Activated B cell treated with CpG ODN at 0.5 μM for 24 hours (primary cell): ENCODE measurements around the gene DLX4. TPM values are rescaled to one million over a fixed set of nuclear protein-coding genes. Genes with fewer than 3 reads are reported as not detected.

Source experiments
- ATAC-seq: fragments of 200-7000 bp; cut with Tn5 transposase; one replicate; pipeline ENCODE4 v1.10.0; 2021; ENCODE audit warnings: low read depth, mild to moderate bottlenecking, moderate library complexity
- CTCF ChIA-PET: fragments of 350-600 bp; sonication (Branson Sonifier 250); formaldehyde crosslinking; loops from one replicate; lab custom pipeline; 2021; ENCODE audit warnings: antibody characterized with exemption; lab: Charles Lee
- POLR2A ChIA-PET: fragments of 350-600 bp; sonication (Branson Sonifier 250); formaldehyde crosslinking; loops from one replicate; lab custom pipeline; 2021; ENCODE audit warnings: antibody characterized with exemption; lab: Charles Lee
- DNase-seq: peaks from one replicate; pipeline ENCODE4 v3.0.0; 2022
- H3K27ac Mint-ChIP-seq: one replicate; pipeline ENCODE4 v1.8.0; 2020; ENCODE audit warnings: mixed read lengths
- H3K27me3 Mint-ChIP-seq: one replicate; pipeline ENCODE4 v1.8.0; 2021; ENCODE audit warnings: mixed read lengths
- H3K36me3 Mint-ChIP-seq: one replicate; pipeline ENCODE4 v1.8.0; 2021; ENCODE audit warnings: low read depth, mixed read lengths
- H3K4me1 Mint-ChIP-seq: one replicate; pipeline ENCODE4 v1.8.0; 2021; ENCODE audit warnings: mixed read lengths
- H3K4me3 Mint-ChIP-seq: one replicate; pipeline ENCODE4 v1.8.0; 2020; ENCODE audit warnings: mild to moderate bottlenecking, mixed read lengths
- H3K9me3 Mint-ChIP-seq: one replicate; pipeline ENCODE4 v1.8.0; 2020; ENCODE audit warnings: mixed read lengths
- intact Hi-C: fragments of 100-400 bp; cut with micrococcal nuclease; formaldehyde crosslinking; loops from one replicate; pipeline ENCODE4 v1.15.1; 2024
- total RNA-seq: library from RNA; stranded (reverse); gene quantifications from 2 replicates; pipeline ENCODE4 v1.2.3, GENCODE V29; 2022
- TF ChIP-seq, protein P1 (sequence below): fragments of 200-600 bp; IDR thresholded peaks from one replicate; pipeline ENCODE4 v1.8.0; 2022; ENCODE audit warnings: antibody characterized with exemption, mild to moderate bottlenecking

DLX4 gene
- total RNA-seq, 1 donor from 2014 or later: 0.42 TPM

DNA sequence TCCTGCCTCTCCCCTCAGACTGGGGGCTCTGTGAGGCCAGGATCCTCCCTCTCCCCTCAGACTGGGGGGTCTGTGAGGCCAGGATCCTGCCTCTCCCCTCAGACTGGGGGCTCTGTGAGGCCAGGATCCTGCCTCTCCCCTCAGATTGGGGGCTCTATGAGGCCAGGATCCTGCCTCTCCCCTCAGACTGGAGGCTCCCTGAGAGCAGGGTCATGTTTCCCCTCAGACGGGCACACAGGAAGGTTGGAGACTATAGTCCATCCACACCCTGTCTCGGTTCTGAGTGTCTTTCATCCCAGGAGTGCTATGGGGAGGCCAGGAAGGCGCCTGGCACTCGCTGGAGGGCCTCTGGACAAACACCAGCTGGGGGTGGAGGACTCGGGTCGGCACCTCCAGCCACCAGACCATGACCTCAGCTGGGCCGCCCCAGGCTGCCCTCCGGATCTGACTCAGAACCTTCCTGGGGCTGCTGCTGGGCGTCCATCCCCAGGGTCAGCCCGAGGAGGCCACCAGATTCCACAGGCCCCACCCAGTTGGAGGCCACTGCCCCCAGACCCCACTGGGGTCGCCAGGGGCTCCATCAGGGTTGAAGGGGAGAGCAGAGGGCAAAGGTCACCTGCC, 21.9 kb upstream of the DLX4 start:
- no peaks in the 10 kb centered on the region for H3K9me3 Mint-ChIP-seq
- no peak for DNase-seq
- TF ChIP-seq, protein P1, sequence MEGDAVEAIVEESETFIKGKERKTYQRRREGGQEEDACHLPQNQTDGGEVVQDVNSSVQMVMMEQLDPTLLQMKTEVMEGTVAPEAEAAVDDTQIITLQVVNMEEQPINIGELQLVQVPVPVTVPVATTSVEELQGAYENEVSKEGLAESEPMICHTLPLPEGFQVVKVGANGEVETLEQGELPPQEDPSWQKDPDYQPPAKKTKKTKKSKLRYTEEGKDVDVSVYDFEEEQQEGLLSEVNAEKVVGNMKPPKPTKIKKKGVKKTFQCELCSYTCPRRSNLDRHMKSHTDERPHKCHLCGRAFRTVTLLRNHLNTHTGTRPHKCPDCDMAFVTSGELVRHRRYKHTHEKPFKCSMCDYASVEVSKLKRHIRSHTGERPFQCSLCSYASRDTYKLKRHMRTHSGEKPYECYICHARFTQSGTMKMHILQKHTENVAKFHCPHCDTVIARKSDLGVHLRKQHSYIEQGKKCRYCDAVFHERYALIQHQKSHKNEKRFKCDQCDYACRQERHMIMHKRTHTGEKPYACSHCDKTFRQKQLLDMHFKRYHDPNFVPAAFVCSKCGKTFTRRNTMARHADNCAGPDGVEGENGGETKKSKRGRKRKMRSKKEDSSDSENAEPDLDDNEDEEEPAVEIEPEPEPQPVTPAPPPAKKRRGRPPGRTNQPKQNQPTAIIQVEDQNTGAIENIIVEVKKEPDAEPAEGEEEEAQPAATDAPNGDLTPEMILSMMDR: no peak
- no peaks in the 10 kb centered on the region for H3K36me3 Mint-ChIP-seq
- ChIA-PET POLR2A (no interaction called here), CTCF (no interaction called here)
- no peak for ATAC-seq
- H3K4me3 Mint-ChIP-seq: no peak overlapping the region
- no peaks in the 10 kb centered on the region for H3K4me1 Mint-ChIP-seq
- H3K27me3 Mint-ChIP-seq: peaks cover 53% of the 10 kb centered on the region
- no peak overlapping the region for H3K27ac Mint-ChIP-seq
- intact Hi-C loops: no loop called here

GRCh38 chr17:49949634-49950033, 19.4 kb upstream of the DLX4 start:
- POLR2A ChIA-PET: no interaction called here
- intact Hi-C loops: no loop called here
- no peak overlapping the region for H3K27ac Mint-ChIP-seq

GRCh38 chr17:49951362-49952082, 17.5 kb upstream of the DLX4 start:
- Mint-ChIP-seq H3K4me3 (no peak overlapping the region), H3K27ac (no peak overlapping the region), H3K36me3 (no peaks in the 10 kb centered on the region), H3K4me1 (no peaks in the 10 kb centered on the region), H3K27me3 (peaks cover 49% of the 10 kb centered on the region), H3K9me3 (no peaks in the 10 kb centered on the region)
- ATAC-seq (no peak), DNase-seq (no peak)
- CTCF ChIA-PET: interaction anchor here (1.1 to 3.8 kb wide), 3 partner anchors 25 to 71 kb away, joined by 3 to 40 read pairs (median 4); no protein-coding TSS in a partner anchor
- TF ChIP-seq, protein P1: no peak
- POLR2A ChIA-PET: no interaction called here
- intact Hi-C loops: loop anchor here (1.0 kb wide), 1 partner anchor 47 kb away; no protein-coding TSS in a partner anchor

More at GRCh38 chr17:49949634-49950033, 19.4 kb upstream of the DLX4 start:
- no peaks in the 10 kb centered on the region for H3K4me1 Mint-ChIP-seq
- TF ChIP-seq, protein P1: no peak
- CTCF ChIA-PET: no interaction called here
- no peak overlapping the region for H3K4me3 Mint-ChIP-seq
- no peaks in the 10 kb centered on the region for H3K9me3 Mint-ChIP-seq
- DNase-seq (no peak), ATAC-seq (no peak)
- H3K27me3 Mint-ChIP-seq: peaks cover 56% of the 10 kb centered on the region
- H3K36me3 Mint-ChIP-seq: no peaks in the 10 kb centered on the region

DNA sequence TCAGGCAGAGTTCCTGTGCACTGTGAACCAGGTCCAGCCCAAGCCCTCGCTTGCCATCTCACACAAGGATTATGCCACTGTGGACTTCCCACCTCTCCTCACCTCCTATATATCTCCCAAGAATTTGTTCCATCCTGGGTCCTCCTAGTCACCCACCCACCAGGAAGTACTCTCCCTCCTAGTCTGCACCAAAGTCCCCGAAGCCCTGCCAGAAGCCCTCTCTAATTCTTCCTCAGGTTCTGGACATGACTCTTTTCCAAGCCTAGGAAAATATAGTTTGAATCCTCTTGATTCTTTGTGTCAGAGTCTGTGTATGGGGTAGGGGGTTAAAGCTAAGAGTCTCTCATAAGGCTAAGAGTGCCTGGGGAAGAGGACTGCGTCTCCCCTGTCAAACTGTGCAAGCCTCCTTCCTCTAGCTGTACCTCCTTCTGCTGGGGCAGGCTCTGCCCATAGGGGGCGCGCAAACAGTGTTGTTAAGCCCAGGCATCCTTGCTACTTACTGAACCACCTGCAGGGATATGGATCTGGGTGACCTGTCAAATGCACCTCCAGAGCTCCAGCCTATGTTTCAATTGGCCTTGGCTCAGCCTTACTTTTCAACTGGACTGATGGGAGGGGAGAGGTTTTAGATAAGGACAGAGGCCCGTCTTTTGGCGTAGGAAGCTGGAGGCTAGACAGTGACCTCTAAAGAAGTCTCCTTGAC, 16.6 kb upstream of the DLX4 start:
- intact Hi-C loops: loop anchor here (1.0 kb wide), 1 partner anchor 46 kb away; no protein-coding TSS in a partner anchor
- no peak overlapping the region for H3K27ac Mint-ChIP-seq
- TF ChIP-seq, protein P1: no peak
- DNase-seq: peak; percentile 44
- CTCF ChIA-PET: interaction anchor here (0.9 to 3.8 kb wide), 7 partner anchors 12 to 72 kb away, joined by 3 to 40 read pairs (median 4); partner anchors contain the start of gene DLX3
- peak; percentile 68 for ATAC-seq
- no peaks in the 10 kb centered on the region for H3K4me1 Mint-ChIP-seq
- peaks cover 54% of the 10 kb centered on the region for H3K27me3 Mint-ChIP-seq
- H3K4me3 Mint-ChIP-seq: no peak overlapping the region
- POLR2A ChIA-PET: interaction anchor here (0.6 kb wide), 1 partner anchor 50 kb away, joined by 11 read pairs; no protein-coding TSS in a partner anchor
- H3K9me3 Mint-ChIP-seq: no peaks in the 10 kb centered on the region
- H3K36me3 Mint-ChIP-seq: no peaks in the 10 kb centered on the region
